ENCODE data around the gene DENND1A. TPM values are rescaled to one million over a fixed set of nuclear protein-coding genes. Genes with fewer than 3 reads are reported as not detected.

The DENND1A gene
- total RNA-seq, 6 experiments from 2014 or later, result 13.9 to 22.6 (median 16.3) TPM

DNA sequence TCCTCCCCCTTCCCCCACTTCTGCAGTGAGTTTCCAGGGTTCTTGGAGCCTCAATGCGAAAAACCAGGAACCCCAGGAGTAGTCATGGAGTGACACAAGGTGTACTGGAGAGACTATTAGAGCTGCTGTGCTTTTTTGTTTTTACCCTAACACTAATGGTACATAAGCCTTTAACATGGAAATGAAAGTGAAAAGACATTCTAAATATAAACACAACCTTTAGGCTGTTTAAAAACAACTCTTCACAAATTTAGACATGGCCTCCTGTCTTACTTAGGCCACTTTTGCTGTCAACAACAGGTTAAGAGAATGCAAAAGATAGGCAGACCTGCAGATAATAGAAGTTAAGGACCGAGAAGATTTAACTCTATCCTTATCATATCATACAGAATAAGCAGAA, 232.2 kb downstream of the DENND1A start:
- DNase-seq, result no peak
- WGBS (ENCODE audit: insufficient coverage, low coverage, low lambda C conversion rate, missing lambda C conversion rate), result 64% methylated on average over 2 of the region's 2 CpGs
- no peaks in the 10 kb centered on the region for H3K4me1 ChIP-seq
- no peak for TF ChIP-seq POLR2A (IDR thresholded peaks at IDR 0.05)
- TF ChIP-seq, protein P1, sequence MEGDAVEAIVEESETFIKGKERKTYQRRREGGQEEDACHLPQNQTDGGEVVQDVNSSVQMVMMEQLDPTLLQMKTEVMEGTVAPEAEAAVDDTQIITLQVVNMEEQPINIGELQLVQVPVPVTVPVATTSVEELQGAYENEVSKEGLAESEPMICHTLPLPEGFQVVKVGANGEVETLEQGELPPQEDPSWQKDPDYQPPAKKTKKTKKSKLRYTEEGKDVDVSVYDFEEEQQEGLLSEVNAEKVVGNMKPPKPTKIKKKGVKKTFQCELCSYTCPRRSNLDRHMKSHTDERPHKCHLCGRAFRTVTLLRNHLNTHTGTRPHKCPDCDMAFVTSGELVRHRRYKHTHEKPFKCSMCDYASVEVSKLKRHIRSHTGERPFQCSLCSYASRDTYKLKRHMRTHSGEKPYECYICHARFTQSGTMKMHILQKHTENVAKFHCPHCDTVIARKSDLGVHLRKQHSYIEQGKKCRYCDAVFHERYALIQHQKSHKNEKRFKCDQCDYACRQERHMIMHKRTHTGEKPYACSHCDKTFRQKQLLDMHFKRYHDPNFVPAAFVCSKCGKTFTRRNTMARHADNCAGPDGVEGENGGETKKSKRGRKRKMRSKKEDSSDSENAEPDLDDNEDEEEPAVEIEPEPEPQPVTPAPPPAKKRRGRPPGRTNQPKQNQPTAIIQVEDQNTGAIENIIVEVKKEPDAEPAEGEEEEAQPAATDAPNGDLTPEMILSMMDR (IDR thresholded peaks at IDR 0.05), result no peak
- ATAC-seq, result no peak
- no peaks in the 10 kb centered on the region for H3K27me3 ChIP-seq
- no peak overlapping the region for H3K27ac ChIP-seq
- H3K36me3 ChIP-seq, result no peaks in the 10 kb centered on the region
- no peak overlapping the region for H3K4me3 ChIP-seq
- peaks cover 0 to 3% (median 0%) of the 10 kb centered on the region in 4 donors for H3K9me3 ChIP-seq
- intact Hi-C loops (cut with DNase I), result no loop called here

DNA sequence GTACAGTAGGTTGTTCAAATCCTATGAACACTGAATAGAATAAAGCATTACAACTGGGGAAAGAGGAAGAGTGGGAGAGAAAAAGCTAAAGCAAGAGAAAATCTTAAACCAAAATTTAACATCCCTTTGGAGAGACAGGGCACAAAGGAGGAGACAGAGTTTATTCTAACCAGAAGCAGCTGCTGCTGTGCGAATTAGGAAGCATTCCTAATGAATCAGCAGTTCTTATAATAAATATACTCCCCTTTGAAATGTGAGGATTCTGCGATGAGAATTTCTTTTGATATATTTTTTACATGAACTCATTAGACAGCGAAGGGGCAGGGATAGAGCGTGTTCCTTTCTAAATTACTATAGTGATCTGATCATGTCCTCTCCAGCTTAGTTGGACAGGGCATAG, 233.4 kb downstream of the DENND1A start:
- DNase-seq (no peak), ATAC-seq (no peak)
- no peaks in the 10 kb centered on the region for H3K4me1 ChIP-seq

DNA sequence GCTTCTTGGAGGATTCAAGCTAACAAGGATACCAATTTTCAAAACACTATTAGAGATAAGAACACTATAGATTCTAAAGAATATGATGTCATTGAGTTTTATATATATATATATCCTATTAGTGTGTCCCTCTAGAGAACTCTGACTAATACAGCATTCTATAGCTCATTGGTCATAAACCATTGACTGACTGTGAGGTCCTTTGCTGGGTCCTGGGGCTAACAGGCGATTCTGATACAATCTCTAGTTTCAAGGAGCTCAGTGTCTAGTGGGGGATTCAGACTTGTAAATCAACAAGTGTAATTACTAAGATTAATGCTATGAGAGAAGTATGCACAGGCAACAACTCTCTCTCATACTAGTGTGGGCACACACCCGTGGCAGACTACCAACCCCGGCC, 234.5 kb downstream of the DENND1A start:
- no peak for ATAC-seq
- DNase-seq, result no peak
- Histone ChIP-seq H3K4me1 (no peaks in the 10 kb centered on the region), H3K4me3 (no peak overlapping the region), H3K36me3 (no peaks in the 10 kb centered on the region), H3K27ac (no peak overlapping the region), H3K27me3 (no peaks in the 10 kb centered on the region), H3K9me3 (no peaks in the 10 kb centered on the region)
- TF ChIP-seq, protein P1 (IDR thresholded peaks at IDR 0.05), result no peak
- no peak for TF ChIP-seq POLR2A (IDR thresholded peaks at IDR 0.05)
- 100% methylated on average over 2 of the region's 3 CpGs for WGBS (ENCODE audit: insufficient coverage, low coverage, low lambda C conversion rate, missing lambda C conversion rate)
- intact Hi-C loops (cut with DNase I), result no loop called here

More for the DNA sequence above, 233.4 kb downstream of the DENND1A start:
- no peak overlapping the region for H3K4me3 ChIP-seq
- no peak for TF ChIP-seq POLR2A (IDR thresholded peaks at IDR 0.05)
- TF ChIP-seq, protein P1 (IDR thresholded peaks at IDR 0.05), result no peak
- no peaks in the 10 kb centered on the region for H3K27me3 ChIP-seq
- no peaks in the 10 kb centered on the region for H3K9me3 ChIP-seq
- no peaks in the 10 kb centered on the region for H3K36me3 ChIP-seq
- intact Hi-C loops (cut with DNase I), result no loop called here
- H3K27ac ChIP-seq, result no peak overlapping the region
- 77% methylated on average over 4 of the region's 4 CpGs for WGBS (ENCODE audit: insufficient coverage, low coverage, low lambda C conversion rate, missing lambda C conversion rate)

DNA sequence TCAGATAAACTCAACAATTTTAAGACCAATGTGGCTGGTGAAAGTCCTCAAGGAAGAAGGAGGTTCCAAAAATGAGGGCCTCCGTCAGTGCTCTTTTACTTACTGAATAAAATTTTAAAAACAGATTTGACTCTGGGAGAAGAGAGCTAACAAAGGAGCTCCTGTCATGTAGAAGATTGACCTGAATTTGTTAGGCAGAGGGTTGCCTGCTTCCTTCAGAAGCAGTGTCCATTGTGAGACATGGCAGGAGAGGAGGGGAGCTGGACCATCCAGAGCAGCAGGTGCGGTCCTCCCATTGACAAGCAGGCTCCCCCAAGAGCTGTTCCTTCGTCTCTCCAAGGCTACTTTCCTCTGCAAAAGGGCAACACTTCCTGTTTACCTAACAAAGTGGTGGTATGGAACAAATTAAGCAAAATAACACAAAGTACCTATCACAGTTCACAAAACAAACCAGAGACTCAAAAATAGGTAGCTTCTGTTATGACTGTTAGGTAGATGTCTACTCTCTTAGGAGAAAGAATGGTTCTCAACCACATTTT, 238.1 kb downstream of the DENND1A start:
- no peak overlapping the region for H3K4me3 ChIP-seq
- TF ChIP-seq, protein P1 (IDR thresholded peaks at IDR 0.05), result no peak
- TF ChIP-seq POLR2A (IDR thresholded peaks at IDR 0.05), result no peak
- ATAC-seq (no peak), DNase-seq (no peak)
- no peaks in the 10 kb centered on the region for H3K27me3 ChIP-seq
- H3K27ac ChIP-seq, result no peak overlapping the region
- H3K9me3 ChIP-seq, result no peaks in the 10 kb centered on the region
- WGBS (ENCODE audit: insufficient coverage, low coverage, low lambda C conversion rate, missing lambda C conversion rate), result 100% methylated on average over 2 of the region's 3 CpGs
- no peaks in the 10 kb centered on the region for H3K36me3 ChIP-seq
- intact Hi-C loops (cut with DNase I), result no loop called here
- no peaks in the 10 kb centered on the region for H3K4me1 ChIP-seq

All from right lobe of liver (tissue), 6 donors.